ENCODE measurements around the gene HEY2. TPM values are rescaled to one million over a fixed set of nuclear protein-coding genes. Genes with fewer than 3 reads are reported as not detected.

The HEY2 gene
- total RNA-seq, 2 donors from 2014 or later, result 26.5 to 40.9 TPM

DNA sequence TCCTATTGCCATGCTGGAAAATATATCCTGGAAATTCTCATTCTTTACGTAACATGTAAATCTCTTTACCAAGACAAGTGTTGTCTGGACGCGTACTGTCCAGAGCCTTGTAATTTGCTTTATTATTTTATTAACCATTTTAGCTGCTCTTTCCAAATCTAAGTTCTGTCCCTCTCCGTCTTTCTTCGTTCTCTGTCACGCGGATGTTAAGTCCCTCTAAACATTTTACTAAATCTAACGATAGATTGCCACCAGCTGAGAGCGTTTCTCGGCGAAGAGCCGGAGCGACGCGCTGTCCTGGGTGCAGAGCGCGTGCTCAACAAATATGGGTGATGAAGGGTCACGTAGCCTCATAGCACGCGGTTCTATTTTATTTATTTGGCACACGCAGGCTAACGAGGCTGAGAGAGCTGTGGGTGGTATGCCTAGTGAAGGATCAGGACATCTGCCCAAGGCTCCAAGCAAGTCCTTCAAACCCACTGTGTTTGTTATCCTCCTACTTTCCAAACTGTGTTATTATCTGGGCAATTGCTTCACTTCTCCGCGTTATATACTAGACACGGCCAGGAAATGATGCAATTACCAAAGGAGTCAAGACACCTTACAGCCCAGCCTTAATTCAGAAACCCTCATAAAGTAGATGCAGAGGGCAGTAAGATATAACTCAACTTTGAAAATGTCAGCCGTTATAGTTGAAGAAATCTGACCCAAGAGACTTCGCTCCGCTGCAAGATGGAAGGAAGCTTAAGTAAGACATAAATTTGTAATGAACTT lies 31.3 kb downstream of the HEY2 start:
- H3K36me3 ChIP-seq, result no peaks in the 10 kb centered on the region
- no peaks in the 10 kb centered on the region for H3K9me3 ChIP-seq
- peaks cover 5 to 6% of the 10 kb centered on the region in 2 donors for H3K4me1 ChIP-seq (ENCODE audit: control insufficient read depth in 1 of 2, low read depth in 2 of 2)
- no peaks in the 10 kb centered on the region for H3K27me3 ChIP-seq (replicated peaks; ENCODE audit: insufficient read depth)
- peak overlapping the region; percentile 95 for H3K4me3 ChIP-seq
- TF ChIP-seq, protein P1, sequence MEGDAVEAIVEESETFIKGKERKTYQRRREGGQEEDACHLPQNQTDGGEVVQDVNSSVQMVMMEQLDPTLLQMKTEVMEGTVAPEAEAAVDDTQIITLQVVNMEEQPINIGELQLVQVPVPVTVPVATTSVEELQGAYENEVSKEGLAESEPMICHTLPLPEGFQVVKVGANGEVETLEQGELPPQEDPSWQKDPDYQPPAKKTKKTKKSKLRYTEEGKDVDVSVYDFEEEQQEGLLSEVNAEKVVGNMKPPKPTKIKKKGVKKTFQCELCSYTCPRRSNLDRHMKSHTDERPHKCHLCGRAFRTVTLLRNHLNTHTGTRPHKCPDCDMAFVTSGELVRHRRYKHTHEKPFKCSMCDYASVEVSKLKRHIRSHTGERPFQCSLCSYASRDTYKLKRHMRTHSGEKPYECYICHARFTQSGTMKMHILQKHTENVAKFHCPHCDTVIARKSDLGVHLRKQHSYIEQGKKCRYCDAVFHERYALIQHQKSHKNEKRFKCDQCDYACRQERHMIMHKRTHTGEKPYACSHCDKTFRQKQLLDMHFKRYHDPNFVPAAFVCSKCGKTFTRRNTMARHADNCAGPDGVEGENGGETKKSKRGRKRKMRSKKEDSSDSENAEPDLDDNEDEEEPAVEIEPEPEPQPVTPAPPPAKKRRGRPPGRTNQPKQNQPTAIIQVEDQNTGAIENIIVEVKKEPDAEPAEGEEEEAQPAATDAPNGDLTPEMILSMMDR (IDR thresholded peaks at IDR 0.05), result no peak
- peak overlapping the region; percentile 96 to 98 for H3K27ac ChIP-seq
- ATAC-seq (ENCODE audit: insufficient number of reproducible peaks, low FRiP score, low read depth), result peak; percentile 72
- no peak for DNase-seq (ENCODE audit: low spot score)

DNA sequence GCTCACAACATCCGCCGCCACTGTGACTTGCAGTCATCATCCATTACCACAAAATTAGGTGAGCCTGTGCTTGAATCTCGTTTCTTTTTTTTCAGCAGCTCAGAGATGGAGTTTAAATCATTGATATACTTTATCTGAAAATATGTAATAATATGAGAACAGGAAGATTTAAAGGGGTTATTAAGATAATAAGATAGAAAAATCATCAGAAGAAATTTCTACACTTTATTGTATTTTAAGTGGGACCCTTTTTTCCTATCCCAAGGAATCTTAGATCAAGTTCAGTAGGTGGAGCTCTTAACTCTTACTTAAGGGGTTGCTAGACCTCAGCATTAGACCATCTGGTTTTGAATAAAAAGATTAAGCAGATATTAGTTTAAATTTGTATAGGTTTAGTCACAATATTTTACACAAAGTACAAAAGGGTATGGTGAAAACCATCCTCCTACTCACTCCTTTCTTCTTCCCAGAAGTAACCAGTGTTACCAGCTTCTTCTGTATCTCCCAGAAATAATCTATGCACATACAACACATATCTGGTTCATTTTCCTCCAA lies 32.0 kb downstream of the HEY2 start:
- peak overlapping the region; percentile 96 to 98 for H3K27ac ChIP-seq
- no peaks in the 10 kb centered on the region for H3K27me3 ChIP-seq (replicated peaks; ENCODE audit: insufficient read depth)
- DNase-seq (ENCODE audit: low spot score) (no peak), ATAC-seq (ENCODE audit: insufficient number of reproducible peaks, low FRiP score, low read depth) (no peak)
- H3K9me3 ChIP-seq, result no peaks in the 10 kb centered on the region
- peaks cover 5 to 6% of the 10 kb centered on the region in 2 donors for H3K4me1 ChIP-seq (ENCODE audit: control insufficient read depth in 1 of 2, low read depth in 2 of 2)
- no peaks in the 10 kb centered on the region for H3K36me3 ChIP-seq
- H3K4me3 ChIP-seq, result peak overlapping the region; percentile 95
- TF ChIP-seq, protein P1 (IDR thresholded peaks at IDR 0.05), result no peak

DNA sequence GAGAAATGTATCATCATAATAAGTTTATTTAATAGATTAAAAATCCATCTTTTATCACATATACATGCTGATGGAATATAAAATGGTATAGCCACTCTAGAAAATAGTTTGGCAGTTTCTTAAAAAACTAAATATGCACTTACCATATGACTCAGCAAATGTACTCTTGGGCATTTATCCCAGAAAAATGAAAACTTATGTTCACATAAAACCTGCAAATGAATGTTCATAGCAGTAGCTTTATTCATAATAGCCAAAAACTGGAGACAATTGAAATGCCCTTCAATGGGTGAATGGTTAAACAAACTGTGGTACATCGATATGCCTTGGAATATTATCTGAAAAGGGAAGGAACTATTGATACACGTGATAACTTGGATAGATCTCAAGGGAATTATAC lies 34.9 kb downstream of the HEY2 start:
- no peak overlapping the region for H3K27ac ChIP-seq
- H3K27me3 ChIP-seq (replicated peaks; ENCODE audit: insufficient read depth), result no peaks in the 10 kb centered on the region
- DNase-seq (ENCODE audit: low spot score), result no peak
- TF ChIP-seq, protein P1 (IDR thresholded peaks at IDR 0.05), result no peak
- no peak overlapping the region for H3K4me3 ChIP-seq
- ATAC-seq (ENCODE audit: insufficient number of reproducible peaks, low FRiP score, low read depth), result no peak
- H3K36me3 ChIP-seq, result no peaks in the 10 kb centered on the region
- no peaks in the 10 kb centered on the region for H3K9me3 ChIP-seq
- H3K4me1 ChIP-seq (ENCODE audit: control insufficient read depth in 1 of 2, low read depth in 2 of 2), result peaks cover 11 to 13% of the 10 kb centered on the region in 2 donors

DNA sequence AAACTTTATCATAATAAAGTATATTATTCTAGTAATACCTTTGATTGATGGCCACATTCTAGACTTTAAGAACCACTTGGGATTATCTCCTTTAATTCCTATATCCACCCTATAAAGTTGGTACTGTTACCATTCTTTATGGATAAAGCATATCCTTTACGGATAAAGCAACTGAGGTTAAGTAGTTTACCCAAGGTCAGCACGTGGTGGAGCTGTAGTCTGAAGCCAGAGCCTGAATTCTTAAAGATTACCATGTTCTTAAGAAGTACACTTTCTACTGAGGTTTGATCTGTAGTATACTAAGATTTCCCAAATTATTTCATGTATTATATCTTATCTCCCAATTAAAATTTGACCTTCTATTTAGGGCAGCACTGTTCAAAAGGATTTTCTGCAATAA lies 38.4 kb downstream of the HEY2 start:
- DNase-seq (ENCODE audit: low spot score) (no peak), ATAC-seq (ENCODE audit: insufficient number of reproducible peaks, low FRiP score, low read depth) (no peak)
- Histone ChIP-seq H3K9me3 (no peaks in the 10 kb centered on the region), H3K36me3 (no peaks in the 10 kb centered on the region), H3K27ac (peak overlapping the region in 1 of 2 donors; percentile 14), H3K4me3 (no peak overlapping the region), H3K4me1 (ENCODE audit: control insufficient read depth in 1 of 2, low read depth in 2 of 2) (peaks cover 18 to 28% of the 10 kb centered on the region in 2 donors), H3K27me3 (replicated peaks; ENCODE audit: insufficient read depth) (no peaks in the 10 kb centered on the region)
- TF ChIP-seq, protein P1 (IDR thresholded peaks at IDR 0.05), result no peak

DNA sequence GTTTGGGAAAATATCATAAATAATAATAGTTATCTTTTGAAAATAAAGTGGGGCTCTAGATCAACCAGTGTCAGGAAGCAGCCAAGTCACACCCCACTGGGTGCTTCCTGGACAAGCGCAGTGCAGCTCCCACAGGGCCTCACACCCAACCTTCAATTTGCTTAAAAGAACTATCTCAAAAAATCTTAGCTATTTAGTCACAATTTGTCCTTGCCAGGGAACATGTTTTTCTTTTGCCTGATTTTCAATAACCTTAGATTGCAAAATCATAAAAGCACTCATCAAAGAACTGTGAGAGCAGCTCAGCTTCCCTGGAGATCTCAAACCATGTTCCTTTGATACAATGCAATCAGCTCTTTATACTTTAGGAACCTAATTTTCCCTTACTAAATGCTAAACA lies 39.7 kb downstream of the HEY2 start:
- Histone ChIP-seq H3K36me3 (no peaks in the 10 kb centered on the region), H3K4me1 (ENCODE audit: control insufficient read depth in 1 of 2, low read depth in 2 of 2) (peaks cover 25 to 42% of the 10 kb centered on the region in 2 donors), H3K27me3 (replicated peaks; ENCODE audit: insufficient read depth) (no peaks in the 10 kb centered on the region), H3K27ac (peak overlapping the region; percentile 95 to 99), H3K9me3 (no peaks in the 10 kb centered on the region), H3K4me3 (no peak overlapping the region)
- no peak for DNase-seq (ENCODE audit: low spot score)
- ATAC-seq (ENCODE audit: insufficient number of reproducible peaks, low FRiP score, low read depth), result no peak
- TF ChIP-seq, protein P1 (IDR thresholded peaks at IDR 0.05), result no peak
